CD4-positive, alpha-beta T cell treated with Interleukin-6 at 100 ng/mL for 8 hours (primary cell): ENCODE data around the gene DOP1A.

Source experiments
- DNase-seq: peaks from one replicate; pipeline ENCODE4 v3.0.0-alpha.2; 2020; ENCODE audit warnings: mixed read lengths, low spot score

The DOP1A gene

GRCh38 chr6:83071707-83072106 lies 4.2 kb downstream of the DOP1A start:
- no peak for DNase-seq

- no peak for DNase-seq
Observed at GRCh38 chr6:83072726-83073125, 5.3 kb downstream of the DOP1A start.

GRCh38 chr6:83073615-83074014 lies 6.1 kb downstream of the DOP1A start:
- no peak for DNase-seq

- no peak for DNase-seq
Observed at GRCh38 chr6:83083476-83083875, 16.0 kb downstream of the DOP1A start.

- no peak for DNase-seq
Observed at GRCh38 chr6:83086751-83087150, 19.3 kb downstream of the DOP1A start.

GRCh38 chr6:83092756-83093399 lies 25.4 kb downstream of the DOP1A start:
- DNase-seq: no peak

- DNase-seq: no peak
Observed at GRCh38 chr6:83096791-83097190, 29.3 kb downstream of the DOP1A start.

GRCh38 chr6:83097204-83097603 lies 29.7 kb downstream of the DOP1A start:
- DNase-seq: no peak

GRCh38 chr6:83097675-83098074 lies 30.2 kb downstream of the DOP1A start:
- no peak for DNase-seq

GRCh38 chr6:83098589-83098988 lies 31.1 kb downstream of the DOP1A start:
- DNase-seq: no peak

- no peak for DNase-seq
Observed at GRCh38 chr6:83108378-83108777, 40.9 kb downstream of the DOP1A start.

GRCh38 chr6:83113258-83113657 lies 45.8 kb downstream of the DOP1A start:
- no peak for DNase-seq

- DNase-seq: no peak
Observed at GRCh38 chr6:83114164-83114563, 46.7 kb downstream of the DOP1A start.

GRCh38 chr6:83117802-83118201 lies 50.3 kb downstream of the DOP1A start:
- no peak for DNase-seq

GRCh38 chr6:83119742-83120300 lies 52.4 kb downstream of the DOP1A start:
- no peak for DNase-seq

GRCh38 chr6:83124553-83124952 lies 57.1 kb downstream of the DOP1A start:
- no peak for DNase-seq

GRCh38 chr6:83125425-83125824 lies 58.0 kb downstream of the DOP1A start:
- no peak for DNase-seq

GRCh38 chr6:83126223-83126622 lies 58.8 kb downstream of the DOP1A start:
- no peak for DNase-seq

GRCh38 chr6:83126807-83127206 lies 59.3 kb downstream of the DOP1A start:
- DNase-seq: no peak

- no peak for DNase-seq
Observed at GRCh38 chr6:83127258-83127657, 59.8 kb downstream of the DOP1A start.

- DNase-seq: no peak
Observed at GRCh38 chr6:83127976-83128375, 60.5 kb downstream of the DOP1A start.

GRCh38 chr6:83132121-83132520 lies 64.7 kb downstream of the DOP1A start:
- DNase-seq: no peak

- DNase-seq: no peak
Observed at GRCh38 chr6:83138118-83138722, 70.7 kb downstream of the DOP1A start.

GRCh38 chr6:83138758-83139157 lies 71.3 kb downstream of the DOP1A start:
- DNase-seq: no peak
